Fibroblast of lung (primary cell): ENCODE measurements around the gene KNTC1.

ENCODE experiments used
- CTCF ChIP-seq, 2 donors: IDR thresholded peaks in 1 of 2; conservative IDR thresholded peaks in 1 of 2; 1 replicate in 1 of 2; 2 replicates in 1 of 2; pipeline ENCODE4 v1.5.1; 2011 to 2012; ENCODE audit warnings: low read length in 2 of 2, control low read depth in 1 of 2, inconsistent platforms in 1 of 2, low read depth in 1 of 2, mild to moderate bottlenecking in 1 of 2
- EZH2 ChIP-seq: IDR thresholded peaks from 2 replicates; pipeline ENCODE4 v1.5.1; 2012; ENCODE audit warnings: low read length, control low read depth, mild to moderate bottlenecking; ENCODE audit errors: missing control alignments

GRCh38 chr12:122643207-122643805 is 116.3 kb downstream of the KNTC1 start:
- TF ChIP-seq CTCF (conservative IDR thresholded peaks at IDR 0.05 in 1 of 2, IDR thresholded peaks at IDR 0.05 in 1 of 2; ENCODE audit: low read depth in 1 of 2, low read length in 2 of 2) (no peak), EZH2 (no peak)
